BLaER1 treated with 17β-estradiol and CSF1 and Interleukin-3, amounts not matched to agents 10 nM and 100 nM (cell line): ENCODE results near the gene MAML3.

Source experiments
- H3K27ac ChIP-seq, 11 experiments: shearing (Covaris generic); formaldehyde crosslinking; 2 replicates each; pipeline ENCODE4 v1.8.1; 2022
- H3K27me3 ChIP-seq, 11 experiments: shearing (Covaris generic); formaldehyde crosslinking; 2 replicates each; pipeline ENCODE4 v1.8.1; 2022
- H3K36me3 ChIP-seq, 11 experiments: shearing (Covaris generic); formaldehyde crosslinking; 2 replicates each; pipeline ENCODE4 v1.8.1; 2022
- H3K4me1 ChIP-seq, 10 experiments: shearing (Covaris generic); formaldehyde crosslinking; 2 replicates each; pipeline ENCODE4 v1.8.1; 2022
- H3K4me2 ChIP-seq, 11 experiments: shearing (Covaris generic); formaldehyde crosslinking; 2 replicates each; pipeline ENCODE4 v1.8.1; 2022
- H3K4me3 ChIP-seq, 10 experiments: shearing (Covaris generic); formaldehyde crosslinking; 2 replicates each; pipeline ENCODE4 v1.8.1; 2022
- H3K9ac ChIP-seq, 11 experiments: shearing (Covaris generic); formaldehyde crosslinking; 2 replicates each; pipeline ENCODE4 v1.8.1; 2022
- H3K9me3 ChIP-seq, 11 experiments: shearing (Covaris generic); formaldehyde crosslinking; replicated peaks in 1 of 11; 2 replicates each; pipeline ENCODE4 v1.8.1; 2022
- H4K20me1 ChIP-seq, 11 experiments: shearing (Covaris generic); formaldehyde crosslinking; 2 replicates each; pipeline ENCODE4 v1.8.1; 2022
- Cebpa-rat ChIP-seq, 11 experiments: shearing (Covaris generic); IDR thresholded peaks; 2 replicates each; pipeline ENCODE4 v1.8.1; 2022

The MAML3 gene

GRCh38 chr4:139901531-139902320 lies 252.3 kb downstream of the MAML3 start:
- Histone ChIP-seq H3K27ac (no peak overlapping the region), H3K4me3 (no peak overlapping the region), H3K36me3 (peaks cover 0 to 24% (median 9%) of the 10 kb centered on the region in 11 experiments; a peak in 11 of 22 replicates)

GRCh38 chr4:139900964-139901376 lies 253.0 kb downstream of the MAML3 start:
- no peak for TF ChIP-seq Cebpa-rat (IDR thresholded peaks at IDR 0.05)
- H3K9ac ChIP-seq, result no peak overlapping the region; a peak in 1 of 22 replicates
- peaks cover 0 to 46% (median 9%) of the 10 kb centered on the region in 10 experiments; a peak in 12 of 20 replicates for H3K4me1 ChIP-seq
- H3K27ac ChIP-seq, result no peak overlapping the region
- H4K20me1 ChIP-seq, result peaks cover 0 to 27% (median 0%) of the 10 kb centered on the region in 11 experiments; a peak in 3 of 22 replicates
- no peak overlapping the region for H3K4me3 ChIP-seq
- H3K36me3 ChIP-seq, result peaks cover 0 to 23% (median 9%) of the 10 kb centered on the region in 11 experiments; a peak in 11 of 22 replicates
- no peaks in the 10 kb centered on the region for H3K27me3 ChIP-seq
- H3K4me2 ChIP-seq, result peak overlapping the region in 2 of 11 experiments; percentile 36 to 65; a peak in 3 of 22 replicates
- peaks cover 0 to 12% (median 8%) of the 10 kb centered on the region in 11 experiments; a peak in 15 of 22 replicates for H3K9me3 ChIP-seq

More at GRCh38 chr4:139901531-139902320, 252.3 kb downstream of the MAML3 start:
- 0 out of 22 replicates have a peak overlapping the region, but pooled peaks of 1 of the 11 experiments have one; percentile 65 for H3K4me2 ChIP-seq
- TF ChIP-seq Cebpa-rat (IDR thresholded peaks at IDR 0.05), result no peak
- peaks cover 0 to 47% (median 9%) of the 10 kb centered on the region in 10 experiments; a peak in 12 of 20 replicates for H3K4me1 ChIP-seq
- H3K9ac ChIP-seq, result no peak overlapping the region; a peak in 1 of 22 replicates
- H3K9me3 ChIP-seq, result peaks cover 0 to 15% (median 11%) of the 10 kb centered on the region in 11 experiments; a peak in 15 of 22 replicates
- no peaks in the 10 kb centered on the region for H3K27me3 ChIP-seq
- peaks cover 0 to 24% (median 0%) of the 10 kb centered on the region in 11 experiments; a peak in 3 of 22 replicates for H4K20me1 ChIP-seq

DNA sequence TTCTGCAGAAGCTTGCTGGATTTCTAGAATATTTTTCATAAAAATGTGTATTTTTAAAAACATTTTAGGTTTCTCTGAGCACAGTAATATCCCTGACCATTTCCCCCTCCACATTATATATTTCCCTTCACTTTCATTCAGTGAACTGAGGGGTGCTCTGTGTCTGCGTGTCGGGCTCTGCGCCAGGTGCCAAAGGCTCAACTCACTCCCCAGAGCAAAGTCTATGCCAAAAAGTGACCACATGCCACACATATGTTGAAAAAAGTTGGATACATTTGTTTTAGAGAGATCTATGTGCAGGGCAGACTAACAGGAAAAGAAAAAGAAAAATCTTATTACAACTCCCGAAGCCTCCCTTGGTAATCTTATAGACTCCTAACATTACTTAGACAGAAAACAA lies 254.6 kb downstream of the MAML3 start:
- H3K9me3 ChIP-seq, result no peaks in the 10 kb centered on the region
- TF ChIP-seq Cebpa-rat (IDR thresholded peaks at IDR 0.05), result no peak

GRCh38 chr4:139898293-139898692 lies 255.7 kb downstream of the MAML3 start:
- peak overlapping the region in 1 of 11 experiments; percentile 2; a peak in 1 of 22 replicates for H3K27ac ChIP-seq

More for the DNA sequence above, 254.6 kb downstream of the MAML3 start:
- H3K4me1 ChIP-seq, result peaks cover 0 to 44% (median 9%) of the 10 kb centered on the region in 10 experiments; a peak in 12 of 20 replicates
- H3K9ac ChIP-seq, result no peak overlapping the region
- H3K36me3 ChIP-seq, result peaks cover 0 to 6% (median 0%) of the 10 kb centered on the region in 11 experiments; a peak in 2 of 22 replicates
- H3K4me3 ChIP-seq, result no peak overlapping the region
- no peak overlapping the region for H3K27ac ChIP-seq
- H3K4me2 ChIP-seq, result no peak overlapping the region
- H3K27me3 ChIP-seq, result no peaks in the 10 kb centered on the region
- H4K20me1 ChIP-seq, result peaks cover 0 to 30% (median 0%) of the 10 kb centered on the region in 11 experiments; a peak in 3 of 22 replicates

DNA sequence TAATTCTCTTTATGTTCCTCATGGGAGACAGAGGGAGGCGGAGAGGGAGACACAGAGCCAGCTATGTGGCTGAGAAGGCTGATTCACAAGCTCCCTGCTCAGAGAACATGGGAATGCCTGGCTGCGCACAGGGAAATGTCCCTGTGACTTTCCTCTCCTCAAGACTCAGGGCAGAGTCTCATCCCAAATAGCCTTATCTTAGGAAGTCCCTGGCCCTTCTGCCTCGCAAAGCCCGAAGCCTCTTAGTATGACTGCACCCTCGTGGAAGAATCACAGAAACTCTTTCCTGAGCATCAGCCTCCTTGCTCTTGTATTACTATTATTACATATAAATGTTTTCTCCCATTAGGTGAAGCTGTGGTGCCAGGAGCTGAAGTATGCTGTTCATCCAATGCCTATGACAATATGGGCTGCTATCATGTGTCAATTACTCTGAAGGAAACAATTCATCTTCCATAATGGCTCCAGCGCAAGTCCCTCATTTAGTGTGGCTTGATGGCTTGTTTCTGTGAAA lies 257.8 kb downstream of the MAML3 start:
- Histone ChIP-seq H4K20me1 (peaks cover 0 to 23% (median 0%) of the 10 kb centered on the region in 11 experiments; a peak in 3 of 22 replicates), H3K27me3 (no peaks in the 10 kb centered on the region), H3K9ac (no peak overlapping the region), H3K27ac (no peak overlapping the region), H3K9me3 (peaks cover 0 to 5% (median 0%) of the 10 kb centered on the region in 11 experiments; a peak in 1 of 22 replicates), H3K4me2 (no peak overlapping the region), H3K36me3 (peaks cover 0 to 3% (median 0%) of the 10 kb centered on the region in 11 experiments; a peak in 2 of 22 replicates), H3K4me1 (peaks cover 0 to 35% (median 8%) of the 10 kb centered on the region in 10 experiments; a peak in 16 of 20 replicates), H3K4me3 (no peak overlapping the region)
- TF ChIP-seq Cebpa-rat (IDR thresholded peaks at IDR 0.05), result no peak

More at GRCh38 chr4:139898293-139898692, 255.7 kb downstream of the MAML3 start:
- Histone ChIP-seq H3K4me3 (peak overlapping the region in 1 of 10 experiments; percentile 4; a peak in 1 of 20 replicates), H4K20me1 (peaks cover 0 to 30% (median 0%) of the 10 kb centered on the region in 11 experiments; a peak in 3 of 22 replicates), H3K4me1 (peaks cover 0 to 34% (median 7%) of the 10 kb centered on the region in 10 experiments; a peak in 11 of 20 replicates), H3K36me3 (no peaks in the 10 kb centered on the region), H3K9me3 (no peaks in the 10 kb centered on the region), H3K9ac (0 out of 22 replicates have a peak overlapping the region, but pooled peaks of 1 of the 11 experiments have one; percentile 27), H3K27me3 (no peaks in the 10 kb centered on the region), H3K4me2 (peak overlapping the region; percentile 17 to 64 (median 42); a peak in 21 of 22 replicates)
- TF ChIP-seq Cebpa-rat (IDR thresholded peaks at IDR 0.05), result no peak

DNA sequence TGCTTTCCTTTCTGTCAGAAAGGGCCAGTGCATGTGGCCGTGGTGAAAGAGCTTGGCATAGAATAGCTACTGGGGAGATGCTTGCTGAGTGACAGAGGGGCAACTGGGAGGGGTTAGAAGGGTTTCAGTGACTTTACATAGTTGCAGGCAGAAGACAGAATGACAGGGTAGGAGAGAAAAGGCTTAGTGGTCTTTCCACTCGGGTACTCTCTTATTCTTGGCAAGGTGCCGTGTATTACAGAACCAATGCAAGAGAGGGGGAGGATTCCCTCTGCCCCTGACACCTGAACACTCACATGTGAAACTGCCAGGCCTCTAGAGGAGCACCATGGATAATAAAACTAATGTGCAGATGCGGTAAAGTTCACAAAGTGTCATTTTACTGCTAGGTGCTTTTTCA lies 260.2 kb downstream of the MAML3 start:
- no peak for TF ChIP-seq Cebpa-rat (IDR thresholded peaks at IDR 0.05)

DNA sequence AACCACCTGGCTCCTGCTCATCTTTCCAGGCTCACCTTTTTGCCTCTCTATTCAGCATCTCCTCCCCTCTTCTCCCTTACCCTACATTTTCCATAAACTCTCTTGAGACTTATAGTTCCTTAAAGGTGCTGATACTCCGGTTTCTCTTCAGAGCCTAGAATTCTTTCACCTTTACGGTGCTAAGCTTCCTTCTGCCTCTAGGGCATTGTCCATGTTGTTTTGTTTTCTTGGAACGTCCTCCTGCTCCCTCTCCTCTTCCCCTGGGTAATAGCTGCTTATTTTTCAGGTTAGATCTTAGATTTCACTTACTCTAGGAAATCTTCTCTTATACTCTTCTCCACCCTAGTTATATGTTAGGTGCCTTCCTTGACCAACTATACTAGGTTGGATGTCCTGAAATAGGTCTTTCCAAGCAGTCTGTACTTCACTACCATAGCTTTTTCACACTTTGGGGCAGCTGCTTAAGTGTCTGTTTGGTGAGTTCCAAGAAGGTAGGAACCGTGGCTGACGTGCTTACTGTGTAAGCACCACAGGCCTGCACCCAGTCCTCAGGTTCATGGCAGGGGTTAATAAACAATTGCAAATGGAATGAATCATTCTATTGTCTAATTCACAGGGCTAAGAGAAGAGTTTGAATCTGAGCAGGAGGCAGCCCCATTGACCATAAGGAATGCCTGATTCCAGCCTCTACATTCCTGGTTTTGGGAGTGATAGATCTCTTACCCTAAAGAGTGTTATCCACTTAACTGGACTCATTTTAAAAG lies 260.8 kb downstream of the MAML3 start:
- Histone ChIP-seq H3K27me3 (no peaks in the 10 kb centered on the region), H4K20me1 (peaks cover 0 to 13% (median 0%) of the 10 kb centered on the region in 11 experiments; a peak in 2 of 22 replicates), H3K36me3 (peaks cover 7 to 33% (median 26%) of the 10 kb centered on the region in 11 experiments; a peak in 19 of 22 replicates), H3K4me3 (no peak overlapping the region), H3K4me2 (no peak overlapping the region), H3K9ac (no peak overlapping the region), H3K4me1 (peaks cover 0 to 51% (median 12%) of the 10 kb centered on the region in 10 experiments; a peak in 12 of 20 replicates), H3K27ac (no peak overlapping the region), H3K9me3 (peaks cover 0 to 5% (median 0%) of the 10 kb centered on the region in 11 experiments; a peak in 1 of 22 replicates)
- no peak for TF ChIP-seq Cebpa-rat (IDR thresholded peaks at IDR 0.05)

More for the DNA sequence above, 260.2 kb downstream of the MAML3 start:
- Histone ChIP-seq H3K4me1 (peaks cover 0 to 49% (median 14%) of the 10 kb centered on the region in 10 experiments; a peak in 15 of 20 replicates), H3K27ac (no peak overlapping the region), H3K4me3 (no peak overlapping the region), H3K27me3 (no peaks in the 10 kb centered on the region), H3K9ac (no peak overlapping the region), H3K4me2 (no peak overlapping the region), H4K20me1 (peaks cover 0 to 12% (median 0%) of the 10 kb centered on the region in 11 experiments; a peak in 2 of 22 replicates), H3K9me3 (peaks cover 0 to 5% (median 0%) of the 10 kb centered on the region in 11 experiments; a peak in 1 of 22 replicates), H3K36me3 (peaks cover 7 to 26% (median 21%) of the 10 kb centered on the region in 11 experiments; a peak in 19 of 22 replicates)
